Loucy (cell line): Measurements from ENCODE around the gene C22orf39.

Source experiments
- H2AFZ ChIP-seq: fragments of 200-600 bp; sonication (generic); 2 replicates; pipeline ENCODE4 v1.6.0; 2016; ENCODE audit warnings: antibody characterized with exemption, mild to moderate bottlenecking, low read length, moderate library complexity
- H3F3A ChIP-seq: fragments of 200-600 bp; 2 replicates; pipeline ENCODE4 v1.6.0; 2016; ENCODE audit warnings: antibody characterized with exemption, low read depth, mild to moderate bottlenecking
- H3K27me3 ChIP-seq: fragments of 200-600 bp; sonication (generic); 2 replicates; pipeline ENCODE4 v1.6.1; 2014; ENCODE audit warnings: low read length, mild to moderate bottlenecking; ENCODE audit not compliant: insufficient read depth, poor library complexity, severe bottlenecking
- H3K36me3 ChIP-seq: fragments of 200-600 bp; sonication (generic); 2 replicates; pipeline ENCODE4 v1.6.1; 2016; ENCODE audit warnings: low read length; ENCODE audit not compliant: insufficient read depth
- H3K4me1 ChIP-seq: fragments of 200-600 bp; sonication (generic); 2 replicates; pipeline ENCODE4 v1.5.1; 2014; ENCODE audit warnings: low read length, mild to moderate bottlenecking; ENCODE audit not compliant: insufficient read depth, poor library complexity, severe bottlenecking
- H3K4me2 ChIP-seq: fragments of 200-600 bp; sonication (generic); 2 replicates; pipeline ENCODE4 v1.6.0; 2014; ENCODE audit warnings: antibody characterized with exemption, low read length, low read depth, mild to moderate bottlenecking; ENCODE audit not compliant: poor library complexity, severe bottlenecking
- H3K4me3 ChIP-seq: fragments of 200-600 bp; sonication (generic); 2 replicates; pipeline ENCODE4 v1.5.1; 2014; ENCODE audit warnings: low read length, mild to moderate bottlenecking, mixed read lengths; ENCODE audit not compliant: poor library complexity, severe bottlenecking
- H3K79me2 ChIP-seq: fragments of 200-600 bp; sonication (generic); 2 replicates; pipeline ENCODE4 v1.6.1; 2014; ENCODE audit warnings: low read length; ENCODE audit not compliant: insufficient read depth
- H3K9ac ChIP-seq: fragments of 200-600 bp; sonication (generic); 2 replicates; pipeline ENCODE4 v1.6.0; 2014; ENCODE audit warnings: mild to moderate bottlenecking, low read depth, low read length, moderate library complexity; ENCODE audit not compliant: poor library complexity, severe bottlenecking
- H3K9me2 ChIP-seq: fragments of 200-600 bp; sonication (generic); replicated peaks from 2 replicates; pipeline ENCODE4 v1.6.1; 2016; ENCODE audit warnings: low read depth, low read length, mixed read lengths
- H3K9me3 ChIP-seq: fragments of 200-600 bp; sonication (generic); 2 replicates; pipeline ENCODE4 v1.6.1; 2014; ENCODE audit warnings: mild to moderate bottlenecking, antibody characterized with exemption, low read length, low read depth; ENCODE audit not compliant: insufficient read depth
- H4K20me1 ChIP-seq: fragments of 200-600 bp; sonication (generic); 2 replicates; pipeline ENCODE4 v1.6.0; 2014; ENCODE audit warnings: antibody characterized with exemption, low read length, mild to moderate bottlenecking; ENCODE audit not compliant: insufficient read depth, poor library complexity, severe bottlenecking
- CTCF ChIP-seq: fragments of 200-600 bp; sonication (generic); conservative IDR thresholded peaks from 2 replicates; pipeline ENCODE4 v1.5.1; 2014; ENCODE audit warnings: mild to moderate bottlenecking, antibody characterized with exemption, low read length
- EZH2phosphoT487 ChIP-seq: fragments of 200-600 bp; IDR thresholded peaks from 2 replicates; pipeline ENCODE4 v1.6.1; 2018; ENCODE audit warnings: antibody characterized with exemption, mild to moderate bottlenecking, moderate library complexity, borderline replicate concordance

Gene C22orf39

GRCh38 chr22:19478901-19479354 is 31.4 kb upstream of the C22orf39 start, which contains the start of gene UFD1:
Gene UFD1, minus strand, starts transcription at chr22:19479193. Its CDS starts 108 bp downstream, at chr22:19479085.
- Histone ChIP-seq H3K79me2 (peaks cover 81% of the 10 kb centered on the region), H3K4me1 (peaks cover 33% of the 10 kb centered on the region), H3K27me3 (no peaks in the 10 kb centered on the region), H3K9ac (peak within 1 kb of the TSS; percentile 74), H3K9me2 (no peaks in the 10 kb centered on the region), H3K9me3 (no peaks in the 10 kb centered on the region), H2AFZ (peak within 1 kb of the TSS; percentile 99), H4K20me1 (peaks cover 25% of the 10 kb centered on the region), H3F3A (no peaks in the 10 kb centered on the region), H3K4me3 (peak within 1 kb of the TSS; percentile 82), H3K36me3 (peaks cover 14% of the 10 kb centered on the region; the same call in 1 of the 2 replicates), H3K4me2 (peak within 1 kb of the TSS; percentile 89)
- TF ChIP-seq EZH2phosphoT487 (no peak), CTCF (no peak)

- Histone ChIP-seq H3K9ac (peak overlapping the region; percentile 74), H3K4me1 (peaks cover 33% of the 10 kb centered on the region), H3K9me2 (no peaks in the 10 kb centered on the region), H3K27me3 (no peaks in the 10 kb centered on the region), H4K20me1 (peaks cover 25% of the 10 kb centered on the region), H3K4me3 (peak overlapping the region; percentile 82), H3K79me2 (peaks cover 74% of the 10 kb centered on the region), H3K9me3 (no peaks in the 10 kb centered on the region), H3F3A (no peaks in the 10 kb centered on the region), H3K36me3 (peaks cover 14% of the 10 kb centered on the region; the same call in 1 of the 2 replicates), H3K4me2 (peak overlapping the region; percentile 89), H2AFZ (peak overlapping the region; percentile 99)
- TF ChIP-seq CTCF (no peak), EZH2phosphoT487 (no peak)
Measured at GRCh38 chr22:19478045-19478900, 30.8 kb upstream of the C22orf39 start.

- H2AFZ ChIP-seq = no peak overlapping the region
- H3K27me3 ChIP-seq = no peaks in the 10 kb centered on the region
- H3K9me3 ChIP-seq = no peaks in the 10 kb centered on the region
- peaks cover 25% of the 10 kb centered on the region for H4K20me1 ChIP-seq
- H3K4me2 ChIP-seq = peak overlapping the region; percentile 89
- TF ChIP-seq EZH2phosphoT487 (no peak), CTCF (peak; percentile 57)
- H3K79me2 ChIP-seq = peaks cover 69% of the 10 kb centered on the region
- H3K9me2 ChIP-seq = no peaks in the 10 kb centered on the region
- peak overlapping the region; percentile 82 for H3K4me3 ChIP-seq
- peaks cover 33% of the 10 kb centered on the region for H3K4me1 ChIP-seq
- H3K36me3 ChIP-seq = peaks cover 11% of the 10 kb centered on the region; the same call in 1 of the 2 replicates
- peak overlapping the region; percentile 74 for H3K9ac ChIP-seq
- no peaks in the 10 kb centered on the region for H3F3A ChIP-seq
Measured at GRCh38 chr22:19477321-19478044, 30.0 kb upstream of the C22orf39 start.
